Measurements from ENCODE around the gene SLC32A1. TPM values are rescaled to one million over a fixed set of nuclear protein-coding genes. Genes with fewer than 3 reads are reported as not detected.

Gene SLC32A1
- total and polyA plus RNA-seq, 2 of the 13 experiments (the other 11 are each of a cell fraction or from before 2014, with no cell fraction given) = not detected

GRCh38 chr20:38692436-38693411 is 31.6 kb upstream of the SLC32A1 start (continued):
- TF ChIP-seq ZNF775 (CRISPR knock-in tag; IDR thresholded peaks at IDR 0.05; ENCODE audit: borderline replicate concordance) (0 out of 2 replicates have a peak, but pooled peaks have one; percentile 22), NFKBIZ (CRISPR knock-in tag; IDR thresholded peaks at IDR 0.05) (peak; percentile 91), KDM6A (CRISPR knock-in tag; IDR thresholded peaks at IDR 0.05; ENCODE audit: low read depth) (0 out of 2 replicates have a peak, but pooled peaks have one; percentile 37), MAZ (IDR thresholded peaks at IDR 0.05; ENCODE audit: borderline replicate concordance, low read depth, low read length) (no peak), MAZ (CRISPR knock-in tag; IDR thresholded peaks at IDR 0.05; ENCODE audit: low read depth) (0 out of 2 replicates have a peak, but pooled peaks have one; percentile 58), NCOA2 (CRISPR knock-in tag; IDR thresholded peaks at IDR 0.05) (peak; percentile 75), HOXA9 (CRISPR knock-in tag; IDR thresholded peaks at IDR 0.05; ENCODE audit: borderline replicate concordance) (peak; percentile 90; the same call in 1 of the 2 replicates), IRX3 (CRISPR knock-in tag; IDR thresholded peaks at IDR 0.05; ENCODE audit: borderline replicate concordance, low read depth) (0 out of 2 replicates have a peak, but pooled peaks have one; percentile 80), ZNF335 (CRISPR knock-in tag; IDR thresholded peaks at IDR 0.05) (peak; percentile 93), SETDB1 (CRISPR knock-in tag; IDR thresholded peaks at IDR 0.05; ENCODE audit: borderline replicate concordance) (no peak), ATF7-NPFF (CRISPR knock-in tag; IDR thresholded peaks at IDR 0.05; ENCODE audit: low read depth) (peak; percentile 40; the same call in 1 of the 2 replicates), EZH2 (conservative IDR thresholded peaks at IDR 0.05; ENCODE audit: low read depth, low read length) (no peak), HOXA7 (CRISPR knock-in tag; IDR thresholded peaks at IDR 0.05) (no peak), KMT2B (CRISPR knock-in tag; IDR thresholded peaks at IDR 0.05) (peak; percentile 72), DPF2 (CRISPR knock-in tag; IDR thresholded peaks at IDR 0.05; ENCODE audit: borderline replicate concordance, low read depth) (no peak), FOXC1 (CRISPR knock-in tag; IDR thresholded peaks at IDR 0.05; ENCODE audit: borderline replicate concordance) (no peak), ZNF652 (CRISPR knock-in tag; IDR thresholded peaks at IDR 0.05; ENCODE audit: borderline replicate concordance, low read depth) (peak; percentile 46; the same call in 1 of the 2 replicates)
- TF ChIP-seq, protein P1, sequence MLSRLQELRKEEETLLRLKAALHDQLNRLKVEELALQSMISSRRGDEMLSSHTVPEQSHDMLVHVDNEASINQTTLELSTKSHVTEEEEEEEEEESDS (CRISPR knock-in tag; IDR thresholded peaks at IDR 0.05; ENCODE audit: borderline replicate concordance) = no peak
- TF ChIP-seq, protein P2, sequence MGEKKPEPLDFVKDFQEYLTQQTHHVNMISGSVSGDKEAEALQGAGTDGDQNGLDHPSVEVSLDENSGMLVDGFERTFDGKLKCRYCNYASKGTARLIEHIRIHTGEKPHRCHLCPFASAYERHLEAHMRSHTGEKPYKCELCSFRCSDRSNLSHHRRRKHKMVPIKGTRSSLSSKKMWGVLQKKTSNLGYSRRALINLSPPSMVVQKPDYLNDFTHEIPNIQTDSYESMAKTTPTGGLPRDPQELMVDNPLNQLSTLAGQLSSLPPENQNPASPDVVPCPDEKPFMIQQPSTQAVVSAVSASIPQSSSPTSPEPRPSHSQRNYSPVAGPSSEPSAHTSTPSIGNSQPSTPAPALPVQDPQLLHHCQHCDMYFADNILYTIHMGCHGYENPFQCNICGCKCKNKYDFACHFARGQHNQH (CRISPR knock-in tag; IDR thresholded peaks at IDR 0.05) = peak; percentile 86; the same call in 1 of the 2 replicates
- TF ChIP-seq, protein P3, sequence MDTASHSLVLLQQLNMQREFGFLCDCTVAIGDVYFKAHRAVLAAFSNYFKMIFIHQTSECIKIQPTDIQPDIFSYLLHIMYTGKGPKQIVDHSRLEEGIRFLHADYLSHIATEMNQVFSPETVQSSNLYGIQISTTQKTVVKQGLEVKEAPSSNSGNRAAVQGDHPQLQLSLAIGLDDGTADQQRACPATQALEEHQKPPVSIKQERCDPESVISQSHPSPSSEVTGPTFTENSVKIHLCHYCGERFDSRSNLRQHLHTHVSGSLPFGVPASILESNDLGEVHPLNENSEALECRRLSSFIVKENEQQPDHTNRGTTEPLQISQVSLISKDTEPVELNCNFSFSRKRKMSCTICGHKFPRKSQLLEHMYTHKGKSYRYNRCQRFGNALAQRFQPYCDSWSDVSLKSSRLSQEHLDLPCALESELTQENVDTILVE (CRISPR knock-in tag; IDR thresholded peaks at IDR 0.05) = peak; percentile 95; the same call in 1 of the 2 replicates
- TF ChIP-seq, protein P4, sequence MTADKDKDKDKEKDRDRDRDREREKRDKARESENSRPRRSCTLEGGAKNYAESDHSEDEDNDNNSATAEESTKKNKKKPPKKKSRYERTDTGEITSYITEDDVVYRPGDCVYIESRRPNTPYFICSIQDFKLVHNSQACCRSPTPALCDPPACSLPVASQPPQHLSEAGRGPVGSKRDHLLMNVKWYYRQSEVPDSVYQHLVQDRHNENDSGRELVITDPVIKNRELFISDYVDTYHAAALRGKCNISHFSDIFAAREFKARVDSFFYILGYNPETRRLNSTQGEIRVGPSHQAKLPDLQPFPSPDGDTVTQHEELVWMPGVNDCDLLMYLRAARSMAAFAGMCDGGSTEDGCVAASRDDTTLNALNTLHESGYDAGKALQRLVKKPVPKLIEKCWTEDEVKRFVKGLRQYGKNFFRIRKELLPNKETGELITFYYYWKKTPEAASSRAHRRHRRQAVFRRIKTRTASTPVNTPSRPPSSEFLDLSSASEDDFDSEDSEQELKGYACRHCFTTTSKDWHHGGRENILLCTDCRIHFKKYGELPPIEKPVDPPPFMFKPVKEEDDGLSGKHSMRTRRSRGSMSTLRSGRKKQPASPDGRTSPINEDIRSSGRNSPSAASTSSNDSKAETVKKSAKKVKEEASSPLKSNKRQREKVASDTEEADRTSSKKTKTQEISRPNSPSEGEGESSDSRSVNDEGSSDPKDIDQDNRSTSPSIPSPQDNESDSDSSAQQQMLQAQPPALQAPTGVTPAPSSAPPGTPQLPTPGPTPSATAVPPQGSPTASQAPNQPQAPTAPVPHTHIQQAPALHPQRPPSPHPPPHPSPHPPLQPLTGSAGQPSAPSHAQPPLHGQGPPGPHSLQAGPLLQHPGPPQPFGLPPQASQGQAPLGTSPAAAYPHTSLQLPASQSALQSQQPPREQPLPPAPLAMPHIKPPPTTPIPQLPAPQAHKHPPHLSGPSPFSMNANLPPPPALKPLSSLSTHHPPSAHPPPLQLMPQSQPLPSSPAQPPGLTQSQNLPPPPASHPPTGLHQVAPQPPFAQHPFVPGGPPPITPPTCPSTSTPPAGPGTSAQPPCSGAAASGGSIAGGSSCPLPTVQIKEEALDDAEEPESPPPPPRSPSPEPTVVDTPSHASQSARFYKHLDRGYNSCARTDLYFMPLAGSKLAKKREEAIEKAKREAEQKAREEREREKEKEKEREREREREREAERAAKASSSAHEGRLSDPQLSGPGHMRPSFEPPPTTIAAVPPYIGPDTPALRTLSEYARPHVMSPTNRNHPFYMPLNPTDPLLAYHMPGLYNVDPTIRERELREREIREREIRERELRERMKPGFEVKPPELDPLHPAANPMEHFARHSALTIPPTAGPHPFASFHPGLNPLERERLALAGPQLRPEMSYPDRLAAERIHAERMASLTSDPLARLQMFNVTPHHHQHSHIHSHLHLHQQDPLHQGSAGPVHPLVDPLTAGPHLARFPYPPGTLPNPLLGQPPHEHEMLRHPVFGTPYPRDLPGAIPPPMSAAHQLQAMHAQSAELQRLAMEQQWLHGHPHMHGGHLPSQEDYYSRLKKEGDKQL (CRISPR knock-in tag; IDR thresholded peaks at IDR 0.05; ENCODE audit: low read depth) = peak; percentile 33; the same call in 1 of the 2 replicates
